HepG2 (cell line): ENCODE measurements around the gene EVA1A. TPM values are rescaled to one million over a fixed set of nuclear protein-coding genes. Genes with fewer than 3 reads are reported as not detected.

Experiments
- CBX5 ChIP-seq: sonication (generic); formaldehyde crosslinking; IDR thresholded peaks from 2 replicates; pipeline ENCODE4 v1.4.0; 2020; ENCODE audit warnings: missing genetic modification reagents, borderline replicate concordance
- GATA4 ChIP-seq: sonication (generic); IDR thresholded peaks from 2 replicates; pipeline ENCODE4 v1.6.1; 2016; ENCODE audit warnings: antibody characterized with exemption, low read depth, borderline replicate concordance
- HOMEZ ChIP-seq: IDR thresholded peaks from 2 replicates; pipeline ENCODE4 v1.6.1; 2016; ENCODE audit warnings: low read depth
- IRF2 ChIP-seq: IDR thresholded peaks from 2 replicates; pipeline ENCODE4 v1.6.1; 2018; ENCODE audit warnings: missing genetic modification reagents, missing compliant biosample characterization
- KLF15 ChIP-seq: sonication (generic); formaldehyde crosslinking; IDR thresholded peaks from 2 replicates; pipeline ENCODE4 v1.8.1; 2023; ENCODE audit warnings: borderline replicate concordance, mild to moderate bottlenecking, inconsistent platforms, missing genetic modification reagents, mixed read lengths
- PRPF4 ChIP-seq: fragments of 200-400 bp; formaldehyde crosslinking; IDR thresholded peaks from 2 replicates; pipeline ENCODE4 v1.6.1; 2016; ENCODE audit warnings: low read length, low read depth; ENCODE audit not compliant: poor library complexity, severe bottlenecking
- SOX5 ChIP-seq: IDR thresholded peaks from 2 replicates; pipeline ENCODE4 v1.6.1; 2016; ENCODE audit warnings: borderline replicate concordance
- TCF7 ChIP-seq: sonication (generic); IDR thresholded peaks from 2 replicates; pipeline ENCODE4 v1.6.1; 2016; ENCODE audit warnings: antibody characterized with exemption, low read depth
- WIZ ChIP-seq: sonication (generic); formaldehyde crosslinking; IDR thresholded peaks from 2 replicates; pipeline ENCODE4 v1.5.1; 2020; ENCODE audit warnings: mild to moderate bottlenecking, missing genetic modification reagents
- ZBTB38 ChIP-seq: sonication (generic); formaldehyde crosslinking; IDR thresholded peaks from 2 replicates; pipeline ENCODE4 v1.5.1; 2020; ENCODE audit warnings: mild to moderate bottlenecking, missing genetic modification reagents
- ZFP36L2 ChIP-seq: sonication (generic); formaldehyde crosslinking; IDR thresholded peaks from 2 replicates; pipeline ENCODE4 v1.4.0; 2020; ENCODE audit warnings: missing genetic modification reagents
- ZNF207 ChIP-seq: fragments of 450-650 bp; IDR thresholded peaks from 2 replicates; pipeline ENCODE4 v1.6.1; 2016; ENCODE audit warnings: antibody characterized with exemption, borderline replicate concordance
- ZNF512 ChIP-seq: sonication (generic); formaldehyde crosslinking; IDR thresholded peaks from 2 replicates; pipeline ENCODE4 v1.4.0; 2020; ENCODE audit warnings: mild to moderate bottlenecking, missing genetic modification reagents
- ZNF773 ChIP-seq: sonication (generic); formaldehyde crosslinking; IDR thresholded peaks from 2 replicates; pipeline ENCODE4 v1.4.0; 2020; ENCODE audit warnings: missing genetic modification reagents, borderline replicate concordance
- polyA plus RNA-seq, 8 experiments: library from polyadenylated mRNA; depleted of rRNA in 3 of 8; stranded (reverse) in 7 of 8; unstranded in 1 of 8; fragments of >200 nt; fragmentation: Illumina TruSeq in 4 of 8; extraction: Trizol in 4 of 8; gene quantifications; 2 replicates each; pipeline versions ENCODE4 v1.2.1 to v1.2.3, GENCODE V29; 2011 to 2016; ENCODE audit warnings: low read depth in 4 of 8, missing spikeins in 1 of 8, mixed read lengths in 1 of 8; ENCODE audit not compliant: insufficient read depth in 1 of 8
- total RNA-seq, 5 experiments: library from RNA; depleted of rRNA; stranded (reverse); fragments of >200 nt; fragmentation: Illumina TruSeq; extraction: Trizol; gene quantifications; 2 replicates each; pipeline ENCODE4 v1.2.3, GENCODE V29; 2016; ENCODE audit warnings: low read depth in 1 of 5
- TF ChIP-seq, protein P1 (sequence below): sonication (generic); formaldehyde crosslinking; IDR thresholded peaks from 2 replicates; pipeline ENCODE4 v1.9.0; 2021; ENCODE audit warnings: mild to moderate bottlenecking, missing genetic modification reagents
- TF ChIP-seq, protein P2 (sequence below): conservative IDR thresholded peaks from 2 replicates; pipeline ENCODE4 v1.6.1; 2018; ENCODE audit warnings: missing genetic modification reagents
- TF ChIP-seq, protein P3 (sequence below): IDR thresholded peaks from 2 replicates; pipeline ENCODE4 v1.6.1; 2016; ENCODE audit warnings: mild to moderate bottlenecking, missing biosample characterization, missing genetic modification reagents

EVA1A gene
- total and polyA plus RNA-seq, 2 of the 13 experiments (the other 11 are each of a cell fraction or from before 2014, with no cell fraction given) = 57.5 to 57.8 TPM

GRCh38 chr2:75522543-75523312 lies 38.0 kb downstream of the EVA1A start (continued):
- TF ChIP-seq, protein P1, sequence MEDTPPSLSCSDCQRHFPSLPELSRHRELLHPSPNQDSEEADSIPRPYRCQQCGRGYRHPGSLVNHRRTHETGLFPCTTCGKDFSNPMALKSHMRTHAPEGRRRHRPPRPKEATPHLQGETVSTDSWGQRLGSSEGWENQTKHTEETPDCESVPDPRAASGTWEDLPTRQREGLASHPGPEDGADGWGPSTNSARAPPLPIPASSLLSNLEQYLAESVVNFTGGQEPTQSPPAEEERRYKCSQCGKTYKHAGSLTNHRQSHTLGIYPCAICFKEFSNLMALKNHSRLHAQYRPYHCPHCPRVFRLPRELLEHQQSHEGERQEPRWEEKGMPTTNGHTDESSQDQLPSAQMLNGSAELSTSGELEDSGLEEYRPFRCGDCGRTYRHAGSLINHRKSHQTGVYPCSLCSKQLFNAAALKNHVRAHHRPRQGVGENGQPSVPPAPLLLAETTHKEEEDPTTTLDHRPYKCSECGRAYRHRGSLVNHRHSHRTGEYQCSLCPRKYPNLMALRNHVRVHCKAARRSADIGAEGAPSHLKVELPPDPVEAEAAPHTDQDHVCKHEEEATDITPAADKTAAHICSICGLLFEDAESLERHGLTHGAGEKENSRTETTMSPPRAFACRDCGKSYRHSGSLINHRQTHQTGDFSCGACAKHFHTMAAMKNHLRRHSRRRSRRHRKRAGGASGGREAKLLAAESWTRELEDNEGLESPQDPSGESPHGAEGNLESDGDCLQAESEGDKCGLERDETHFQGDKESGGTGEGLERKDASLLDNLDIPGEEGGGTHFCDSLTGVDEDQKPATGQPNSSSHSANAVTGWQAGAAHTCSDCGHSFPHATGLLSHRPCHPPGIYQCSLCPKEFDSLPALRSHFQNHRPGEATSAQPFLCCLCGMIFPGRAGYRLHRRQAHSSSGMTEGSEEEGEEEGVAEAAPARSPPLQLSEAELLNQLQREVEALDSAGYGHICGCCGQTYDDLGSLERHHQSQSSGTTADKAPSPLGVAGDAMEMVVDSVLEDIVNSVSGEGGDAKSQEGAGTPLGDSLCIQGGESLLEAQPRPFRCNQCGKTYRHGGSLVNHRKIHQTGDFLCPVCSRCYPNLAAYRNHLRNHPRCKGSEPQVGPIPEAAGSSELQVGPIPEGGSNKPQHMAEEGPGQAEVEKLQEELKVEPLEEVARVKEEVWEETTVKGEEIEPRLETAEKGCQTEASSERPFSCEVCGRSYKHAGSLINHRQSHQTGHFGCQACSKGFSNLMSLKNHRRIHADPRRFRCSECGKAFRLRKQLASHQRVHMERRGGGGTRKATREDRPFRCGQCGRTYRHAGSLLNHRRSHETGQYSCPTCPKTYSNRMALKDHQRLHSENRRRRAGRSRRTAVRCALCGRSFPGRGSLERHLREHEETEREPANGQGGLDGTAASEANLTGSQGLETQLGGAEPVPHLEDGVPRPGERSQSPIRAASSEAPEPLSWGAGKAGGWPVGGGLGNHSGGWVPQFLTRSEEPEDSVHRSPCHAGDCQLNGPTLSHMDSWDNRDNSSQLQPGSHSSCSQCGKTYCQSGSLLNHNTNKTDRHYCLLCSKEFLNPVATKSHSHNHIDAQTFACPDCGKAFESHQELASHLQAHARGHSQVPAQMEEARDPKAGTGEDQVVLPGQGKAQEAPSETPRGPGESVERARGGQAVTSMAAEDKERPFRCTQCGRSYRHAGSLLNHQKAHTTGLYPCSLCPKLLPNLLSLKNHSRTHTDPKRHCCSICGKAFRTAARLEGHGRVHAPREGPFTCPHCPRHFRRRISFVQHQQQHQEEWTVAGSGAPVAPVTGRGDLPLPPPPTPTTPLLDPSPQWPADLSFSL = no peak; the same call in 1 of the 2 replicates
- TF ChIP-seq GATA4 = peak; percentile 97
- TF ChIP-seq PRPF4 = peak; percentile 45
- TF ChIP-seq ZFP36L2 (CRISPR knock-in tag) = no peak
- peak; percentile 75; the same call in 1 of the 2 replicates for TF ChIP-seq ZBTB38
- TF ChIP-seq CBX5 = peak; percentile 86; the same call in 1 of the 2 replicates
- peak; percentile 44; the same call in 1 of the 2 replicates for TF ChIP-seq HOMEZ (CRISPR knock-in tag)
- peak; percentile 98 for TF ChIP-seq TCF7
- TF ChIP-seq ZNF512 = peak; percentile 85; the same call in 1 of the 2 replicates
- no peak; the same call in 1 of the 2 replicates for TF ChIP-seq WIZ
- TF ChIP-seq, protein P2, sequence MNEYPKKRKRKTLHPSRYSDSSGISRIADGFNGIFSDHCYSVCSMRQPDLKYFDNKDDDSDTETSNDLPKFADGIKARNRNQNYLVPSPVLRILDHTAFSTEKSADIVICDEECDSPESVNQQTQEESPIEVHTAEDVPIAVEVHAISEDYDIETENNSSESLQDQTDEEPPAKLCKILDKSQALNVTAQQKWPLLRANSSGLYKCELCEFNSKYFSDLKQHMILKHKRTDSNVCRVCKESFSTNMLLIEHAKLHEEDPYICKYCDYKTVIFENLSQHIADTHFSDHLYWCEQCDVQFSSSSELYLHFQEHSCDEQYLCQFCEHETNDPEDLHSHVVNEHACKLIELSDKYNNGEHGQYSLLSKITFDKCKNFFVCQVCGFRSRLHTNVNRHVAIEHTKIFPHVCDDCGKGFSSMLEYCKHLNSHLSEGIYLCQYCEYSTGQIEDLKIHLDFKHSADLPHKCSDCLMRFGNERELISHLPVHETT (CRISPR knock-in tag) = 0 out of 2 replicates have a peak, but pooled peaks have one; percentile 45
- TF ChIP-seq ZNF773 = no peak
- no peak for TF ChIP-seq KLF15
- peak; percentile 88; the same call in 1 of the 2 replicates for TF ChIP-seq IRF2 (CRISPR knock-in tag)
- TF ChIP-seq SOX5 (CRISPR knock-in tag) = peak; percentile 93
- no peak for TF ChIP-seq ZNF207
- TF ChIP-seq, protein P3, sequence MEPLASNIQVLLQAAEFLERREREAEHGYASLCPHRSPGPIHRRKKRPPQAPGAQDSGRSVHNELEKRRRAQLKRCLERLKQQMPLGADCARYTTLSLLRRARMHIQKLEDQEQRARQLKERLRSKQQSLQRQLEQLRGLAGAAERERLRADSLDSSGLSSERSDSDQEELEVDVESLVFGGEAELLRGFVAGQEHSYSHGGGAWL (CRISPR knock-in tag) = no peak; the same call in 1 of the 2 replicates
